ENCODE data around the gene PPFIA3. TPM values are rescaled to one million over a fixed set of nuclear protein-coding genes. Genes with fewer than 3 reads are reported as not detected.
"Not testable (repeated sequence)": the region's sequence is repeated elsewhere in the genome, so short reads cannot be mapped to it uniquely, and the experiment has no call there.

Gene PPFIA3
- total and polyA plus RNA-seq, 2 experiments from 2014 or later, result 25.4 to 29.7 TPM

DNA sequence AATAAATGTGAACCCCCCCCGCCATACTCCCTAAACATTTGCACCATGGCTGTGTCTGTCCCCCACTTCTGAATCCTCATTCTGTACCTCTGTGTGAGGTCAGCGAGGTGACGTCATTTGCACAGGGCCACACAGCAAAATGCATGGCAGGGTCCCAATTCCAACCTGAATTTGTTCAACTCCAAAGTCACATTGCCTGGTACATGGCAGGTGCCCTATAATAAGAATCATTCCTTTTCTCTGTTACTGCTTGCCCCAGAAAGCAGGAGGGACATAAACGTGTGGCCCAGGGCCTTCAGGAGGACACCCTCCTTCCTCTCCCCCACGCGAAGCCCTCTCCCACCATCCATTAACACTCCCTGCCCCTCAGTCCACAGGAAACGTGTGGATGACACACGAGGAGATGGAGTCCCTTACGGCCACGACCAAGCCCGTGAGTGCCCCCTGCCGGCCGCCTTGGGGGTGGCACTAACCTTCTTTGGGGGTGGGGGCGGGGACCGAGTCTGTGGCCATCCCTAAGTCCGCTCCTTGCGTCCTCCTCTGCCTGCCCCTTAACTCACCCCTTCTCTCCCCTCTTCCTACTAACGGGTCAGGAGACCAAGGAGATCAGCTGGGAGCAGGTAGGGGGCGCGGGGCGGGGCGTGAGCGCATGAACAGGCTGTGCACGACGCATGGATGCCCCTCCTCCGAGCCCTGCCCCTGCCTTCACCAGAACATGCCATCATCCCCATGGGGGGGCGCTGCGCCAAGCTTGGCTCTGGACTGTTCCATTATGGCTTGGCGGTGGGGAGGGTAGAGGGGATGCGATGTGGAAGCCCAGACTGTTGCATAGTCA is 26.4 kb downstream of the PPFIA3 start (continued):
- TF ChIP-seq, protein P1, sequence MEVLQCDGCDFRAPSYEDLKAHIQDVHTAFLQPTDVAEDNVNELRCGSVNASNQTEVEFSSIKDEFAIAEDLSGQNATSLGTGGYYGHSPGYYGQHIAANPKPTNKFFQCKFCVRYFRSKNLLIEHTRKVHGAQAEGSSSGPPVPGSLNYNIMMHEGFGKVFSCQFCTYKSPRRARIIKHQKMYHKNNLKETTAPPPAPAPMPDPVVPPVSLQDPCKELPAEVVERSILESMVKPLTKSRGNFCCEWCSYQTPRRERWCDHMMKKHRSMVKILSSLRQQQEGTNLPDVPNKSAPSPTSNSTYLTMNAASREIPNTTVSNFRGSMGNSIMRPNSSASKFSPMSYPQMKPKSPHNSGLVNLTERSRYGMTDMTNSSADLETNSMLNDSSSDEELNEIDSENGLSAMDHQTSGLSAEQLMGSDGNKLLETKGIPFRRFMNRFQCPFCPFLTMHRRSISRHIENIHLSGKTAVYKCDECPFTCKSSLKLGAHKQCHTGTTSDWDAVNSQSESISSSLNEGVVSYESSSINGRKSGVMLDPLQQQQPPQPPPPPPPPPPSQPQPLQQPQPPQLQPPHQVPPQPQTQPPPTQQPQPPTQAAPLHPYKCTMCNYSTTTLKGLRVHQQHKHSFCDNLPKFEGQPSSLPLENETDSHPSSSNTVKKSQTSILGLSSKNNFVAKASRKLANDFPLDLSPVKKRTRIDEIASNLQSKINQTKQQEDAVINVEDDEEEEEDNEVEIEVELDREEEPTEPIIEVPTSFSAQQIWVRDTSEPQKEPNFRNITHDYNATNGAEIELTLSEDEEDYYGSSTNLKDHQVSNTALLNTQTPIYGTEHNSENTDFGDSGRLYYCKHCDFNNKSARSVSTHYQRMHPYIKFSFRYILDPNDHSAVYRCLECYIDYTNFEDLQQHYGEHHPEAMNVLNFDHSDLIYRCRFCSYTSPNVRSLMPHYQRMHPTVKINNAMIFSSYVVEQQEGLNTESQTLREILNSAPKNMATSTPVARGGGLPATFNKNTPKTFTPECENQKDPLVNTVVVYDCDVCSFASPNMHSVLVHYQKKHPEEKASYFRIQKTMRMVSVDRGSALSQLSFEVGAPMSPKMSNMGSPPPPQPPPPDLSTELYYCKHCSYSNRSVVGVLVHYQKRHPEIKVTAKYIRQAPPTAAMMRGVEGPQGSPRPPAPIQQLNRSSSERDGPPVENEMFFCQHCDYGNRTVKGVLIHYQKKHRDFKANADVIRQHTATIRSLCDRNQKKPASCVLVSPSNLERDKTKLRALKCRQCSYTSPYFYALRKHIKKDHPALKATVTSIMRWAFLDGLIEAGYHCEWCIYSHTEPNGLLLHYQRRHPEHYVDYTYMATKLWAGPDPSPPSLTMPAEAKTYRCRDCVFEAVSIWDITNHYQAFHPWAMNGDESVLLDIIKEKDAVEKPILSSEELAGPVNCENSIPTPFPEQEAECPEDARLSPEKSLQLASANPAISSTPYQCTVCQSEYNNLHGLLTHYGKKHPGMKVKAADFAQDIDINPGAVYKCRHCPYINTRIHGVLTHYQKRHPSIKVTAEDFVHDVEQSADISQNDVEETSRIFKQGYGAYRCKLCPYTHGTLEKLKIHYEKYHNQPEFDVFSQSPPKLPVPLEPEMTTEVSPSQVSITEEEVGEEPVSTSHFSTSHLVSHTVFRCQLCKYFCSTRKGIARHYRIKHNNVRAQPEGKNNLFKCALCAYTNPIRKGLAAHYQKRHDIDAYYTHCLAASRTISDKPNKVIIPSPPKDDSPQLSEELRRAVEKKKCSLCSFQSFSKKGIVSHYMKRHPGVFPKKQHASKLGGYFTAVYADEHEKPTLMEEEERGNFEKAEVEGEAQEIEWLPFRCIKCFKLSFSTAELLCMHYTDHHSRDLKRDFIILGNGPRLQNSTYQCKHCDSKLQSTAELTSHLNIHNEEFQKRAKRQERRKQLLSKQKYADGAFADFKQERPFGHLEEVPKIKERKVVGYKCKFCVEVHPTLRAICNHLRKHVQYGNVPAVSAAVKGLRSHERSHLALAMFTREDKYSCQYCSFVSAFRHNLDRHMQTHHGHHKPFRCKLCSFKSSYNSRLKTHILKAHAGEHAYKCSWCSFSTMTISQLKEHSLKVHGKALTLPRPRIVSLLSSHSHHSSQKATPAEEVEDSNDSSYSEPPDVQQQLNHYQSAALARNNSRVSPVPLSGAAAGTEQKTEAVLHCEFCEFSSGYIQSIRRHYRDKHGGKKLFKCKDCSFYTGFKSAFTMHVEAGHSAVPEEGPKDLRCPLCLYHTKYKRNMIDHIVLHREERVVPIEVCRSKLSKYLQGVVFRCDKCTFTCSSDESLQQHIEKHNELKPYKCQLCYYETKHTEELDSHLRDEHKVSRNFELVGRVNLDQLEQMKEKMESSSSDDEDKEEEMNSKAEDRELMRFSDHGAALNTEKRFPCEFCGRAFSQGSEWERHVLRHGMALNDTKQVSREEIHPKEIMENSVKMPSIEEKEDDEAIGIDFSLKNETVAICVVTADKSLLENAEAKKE (CRISPR knock-in tag; IDR thresholded peaks at IDR 0.05), result no peak
- TF ChIP-seq EZH2 (IDR thresholded peaks at IDR 0.05; ENCODE audit: low read depth, unreplicated experiment), result no peak
- peak; percentile 70 for TF ChIP-seq CREB1 (CRISPR knock-in tag; IDR thresholded peaks at IDR 0.05; ENCODE audit: low read depth)
- TF ChIP-seq EZH2phosphoT487 (IDR thresholded peaks at IDR 0.05; ENCODE audit: unreplicated experiment), result no peak
- TF ChIP-seq NANOG (IDR thresholded peaks at IDR 0.05; ENCODE audit: borderline replicate concordance), result no peak
- no peak for TF ChIP-seq JUNB (IDR thresholded peaks at IDR 0.05; ENCODE audit: unreplicated experiment)
- no peak for TF ChIP-seq ZNF331 (CRISPR knock-in tag; IDR thresholded peaks at IDR 0.05; ENCODE audit: low read depth)
- TF ChIP-seq ZNF114 (CRISPR knock-in tag; IDR thresholded peaks at IDR 0.05), result no peak

DNA sequence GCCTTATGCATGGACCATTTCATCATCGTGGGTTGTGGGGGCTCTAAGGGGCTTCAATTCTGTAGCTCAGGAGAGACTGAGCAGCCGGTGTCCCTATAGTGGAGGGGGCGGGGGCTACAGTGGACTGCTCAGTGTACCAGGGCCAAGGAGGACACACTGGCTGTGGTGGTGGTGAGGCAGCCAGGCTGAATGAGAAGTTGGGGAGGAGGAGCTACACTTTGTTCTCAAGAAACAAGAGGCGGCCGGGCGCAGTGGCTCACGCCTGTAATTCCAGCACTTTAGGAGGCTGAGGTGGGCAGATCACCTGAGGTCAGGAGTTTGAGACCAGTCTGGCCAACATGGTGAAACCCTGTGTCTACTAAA is 27.0 kb downstream of the PPFIA3 start:
- H3K9me3 Mint-ChIP-seq; H3K27me3 ChIP-seq (ENCODE audit: insufficient read depth); H3K36me3 ChIP-seq (ENCODE audit: insufficient read depth); H3K36me3 Mint-ChIP-seq (ENCODE audit: low read depth); H3K9me2 ChIP-seq (ENCODE audit: insufficient read depth); H4K20me1 ChIP-seq (replicated peaks; ENCODE audit: insufficient read depth); H3K79me2 ChIP-seq (replicated peaks; ENCODE audit: insufficient read depth): not testable (repeated sequence)
- H3K4me1 Mint-ChIP-seq, result peaks cover 32% of the 10 kb centered on the region
- peak; percentile 42; the same call in 1 of the 2 replicates for TF ChIP-seq POLR2AphosphoS5 (IDR thresholded peaks at IDR 0.05; ENCODE audit: low read depth)
- TF ChIP-seq, protein P2, sequence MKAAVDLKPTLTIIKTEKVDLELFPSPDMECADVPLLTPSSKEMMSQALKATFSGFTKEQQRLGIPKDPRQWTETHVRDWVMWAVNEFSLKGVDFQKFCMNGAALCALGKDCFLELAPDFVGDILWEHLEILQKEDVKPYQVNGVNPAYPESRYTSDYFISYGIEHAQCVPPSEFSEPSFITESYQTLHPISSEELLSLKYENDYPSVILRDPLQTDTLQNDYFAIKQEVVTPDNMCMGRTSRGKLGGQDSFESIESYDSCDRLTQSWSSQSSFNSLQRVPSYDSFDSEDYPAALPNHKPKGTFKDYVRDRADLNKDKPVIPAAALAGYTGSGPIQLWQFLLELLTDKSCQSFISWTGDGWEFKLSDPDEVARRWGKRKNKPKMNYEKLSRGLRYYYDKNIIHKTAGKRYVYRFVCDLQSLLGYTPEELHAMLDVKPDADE (IDR thresholded peaks at IDR 0.05), result peak; percentile 35; the same call in 1 of the 2 replicates
- DNase-seq (ENCODE audit: low spot score) (peak; percentile 83), ATAC-seq (peak; percentile 9)
- H3K27ac Mint-ChIP-seq, result peak overlapping the region; percentile 98
- Histone ChIP-seq H3K4me1 (ENCODE audit: insufficient read depth) (peaks cover 20% of the 10 kb centered on the region), H3K27ac (ENCODE audit: low read depth) (peak overlapping the region; percentile 80), H3F3A (replicated peaks; ENCODE audit: low read depth) (peaks cover 22% of the 10 kb centered on the region), H3K4me3 (peak overlapping the region; percentile 70), H3K4me2 (peak overlapping the region; percentile 87), H2AFZ (peak overlapping the region; percentile 95)
- peak overlapping the region; percentile 83 for H3K4me3 Mint-ChIP-seq
- H3K27me3 Mint-ChIP-seq (ENCODE audit: insufficient read depth, low read depth, poor library complexity), result peaks cover 21% of the 10 kb centered on the region
